HG02623 (cell line): ENCODE data around the gene MIGA2.

Source experiments
- ATAC-seq: cut with Tn5 transposase; IDR thresholded peaks from one replicate; pipeline ENCODE4 v1.9.1; 2021; ENCODE audit warnings: moderate library complexity; ENCODE audit not compliant: unreplicated experiment

MIGA2 gene

GRCh38 chr9:129070696-129071525 is 34.5 kb downstream of the MIGA2 start:
- no peak for ATAC-seq

- ATAC-seq: no peak
Observed at GRCh38 chr9:129071526-129072126, 35.2 kb downstream of the MIGA2 start.

- ATAC-seq: no peak
Observed at GRCh38 chr9:129072171-129072570, 35.7 kb downstream of the MIGA2 start.

- ATAC-seq: no peak
Observed at GRCh38 chr9:129073404-129073803, 37.0 kb downstream of the MIGA2 start.

- no peak for ATAC-seq
Observed at GRCh38 chr9:129074106-129074505, 37.7 kb downstream of the MIGA2 start.

GRCh38 chr9:129075996-129076639 is 39.7 kb downstream of the MIGA2 start:
- ATAC-seq: no peak

GRCh38 chr9:129076640-129077037 is 40.2 kb downstream of the MIGA2 start:
- ATAC-seq: no peak

GRCh38 chr9:129077236-129077635 is 40.8 kb downstream of the MIGA2 start:
- no peak for ATAC-seq

- no peak for ATAC-seq
Observed at GRCh38 chr9:129078691-129079503, 42.5 kb downstream of the MIGA2 start.

- no peak for ATAC-seq
Observed at GRCh38 chr9:129079829-129080228, 43.4 kb downstream of the MIGA2 start.

- ATAC-seq: no peak
Observed at GRCh38 chr9:129080298-129080600, 43.8 kb downstream of the MIGA2 start.

- ATAC-seq: peak; percentile 89
Observed at GRCh38 chr9:129080601-129081387, 44.4 kb downstream of the MIGA2 start, which contains the start of gene DOLPP1. DOLPP1 (plus strand) TSS chr9:129081111; CDS start chr9:129081132, 21 bp downstream.

- ATAC-seq: no peak
Observed at GRCh38 chr9:129081388-129081904, 45.0 kb downstream of the MIGA2 start.

- no peak for ATAC-seq
Observed at GRCh38 chr9:129084087-129084486, 47.7 kb downstream of the MIGA2 start.

- no peak for ATAC-seq
Observed at GRCh38 chr9:129089246-129089645, 52.8 kb downstream of the MIGA2 start.

- no peak for ATAC-seq
Observed at GRCh38 chr9:129093602-129094386, 57.4 kb downstream of the MIGA2 start.

GRCh38 chr9:129094387-129095169 is 58.2 kb downstream of the MIGA2 start:
- ATAC-seq: no peak

GRCh38 chr9:129095170-129095667 is 58.8 kb downstream of the MIGA2 start:
- ATAC-seq: no peak
